Heart right ventricle (tissue), 16 donors: Measurements from ENCODE around the gene NAT9. TPM values are rescaled to one million over a fixed set of nuclear protein-coding genes. Genes with fewer than 3 reads are reported as not detected.

Source experiments
- ATAC-seq, 8 donors: fragments of 200-7000 bp; cut with Tn5 transposase; one replicate each; pipeline ENCODE4 v1.9.1; 2020; ENCODE audit warnings: mild to moderate bottlenecking in 8 of 8, moderate library complexity in 8 of 8, moderate number of reproducible peaks in 1 of 8
- DNase-seq, 2 donors: peaks; one replicate each; pipeline ENCODE4 v3.0.0-alpha.2; 2020
- H3K27ac ChIP-seq, 10 donors: fragments of 200-600 bp; sonication (generic) in 2 of 10; one replicate each; pipeline versions ENCODE4 v1.5.0 to v1.8.0; 2020 to 2022; ENCODE audit warnings: mild to moderate bottlenecking in 3 of 10
- H3K27me3 ChIP-seq, 7 donors: fragments of 200-600 bp; one replicate each; pipeline ENCODE4 v1.8.0; 2021 to 2022; ENCODE audit warnings: mild to moderate bottlenecking in 2 of 7
- H3K36me3 ChIP-seq, 9 donors: fragments of 200-600 bp; sonication (generic) in 1 of 9; one replicate each; pipeline versions ENCODE4 v1.5.0 to v1.8.0; 2020 to 2022; ENCODE audit warnings: mild to moderate bottlenecking in 2 of 9
- H3K4me1 ChIP-seq, 9 donors: fragments of 200-600 bp; sonication (generic) in 1 of 9; one replicate each; pipeline versions ENCODE4 v1.5.0 to v1.8.0; 2020 to 2022; ENCODE audit warnings: mild to moderate bottlenecking in 4 of 9
- H3K4me3 ChIP-seq, 10 donors: fragments of 200-600 bp; sonication (generic) in 2 of 10; one replicate each; pipeline versions ENCODE4 v1.5.0 to v1.8.0; 2020 to 2022; ENCODE audit warnings: mild to moderate bottlenecking in 7 of 10, moderate library complexity in 2 of 10
- H3K9me3 ChIP-seq, 11 donors: fragments of 200-600 bp in 10 of 11; sonication (generic) in 2 of 11; one replicate each; pipeline versions ENCODE4 v1.5.0 to v1.8.0; 2013 to 2022; ENCODE audit warnings: mild to moderate bottlenecking in 2 of 11, control low read depth in 1 of 11, moderate library complexity in 1 of 11
- CTCF ChIP-seq, 9 donors: fragments of 200-600 bp; sonication (generic) in 2 of 9; IDR thresholded peaks; one replicate each; pipeline versions ENCODE4 v1.5.0 to v1.8.0; 2021 to 2022; ENCODE audit warnings: antibody characterized with exemption in 9 of 9, mild to moderate bottlenecking in 5 of 9, moderate library complexity in 1 of 9
- WGBS, 2 donors: extraction: QIAGEN DNeasy Blood & Tissue Kit; methylation state at CpG; one replicate each; pipeline ENCODE4 v1.1.7; 2013; ENCODE audit warnings: inconsistent platforms in 1 of 2; 5-methylcytosine and 5-hydroxymethylcytosine counted together
- intact Hi-C, 10 donors: fragments of 100-400 bp; cut with DNase I; formaldehyde crosslinking; loops; one replicate each; pipeline versions ENCODE4 v1.11.1 to v1.14.2; 2022
- polyA plus RNA-seq, 2 donors: library from polyadenylated mRNA; stranded (reverse); fragments of 200-250 nt; gene quantifications; one replicate each; pipeline ENCODE4 v1.2.3, GENCODE V29; 2013
- total RNA-seq, 10 donors: library from RNA; stranded (reverse); fragmentation: NEBNext Ultra II Directional in 3 of 10; extraction: Animal tissue kit (Norgen Biotek cat#: 25700) in 3 of 10; gene quantifications; one replicate each; pipeline versions ENCODE4 v1.2.1 to v1.2.4, GENCODE V29; 2021 to 2023
- donor health status: Arrhythmogenic right ventricular cardiomyopathy.
- donor health status: ischemic (EF 13 %, LVEDD 7.1; RV severe dilation, severe dysfunction).
- donor health status: healthy with polysubstance abuse.
- donor health status: DM: no; HTN: yes; CAD: no.
- donor health status: DM: no; HTN: no; CAD: no.
- donor health status: ischemic (EF 25% LVEDD 6.9; RV normal size, moderate dysfunction).
- donor health status: ischemic (EF 25% LVEDD 5.7; RV mildly dilated, moderate dysfunction).
- donor health status: healthy.
- donor health status: DM: yes; HTN: yes; CAD: no.
- donor health status: Ischemic cardiomyopathy.
- donor health status: ischemic (EF 35%, LVEDD 5.7; RV mildly dilated, moderate dysfunction).
- donor health status: nonischemic (EF 11% LVEDD 7.7; RV severe dilation, severe dysfunction).
- donor health status: DM: yes; HTN: yes; CAD: no.
- donor health status: PGD.
- donor health status: ischemic (EF 29% LVEDD 5.4; RV normal size, mild dysfunction).
- donor health status: nonischemic (EF 23%, LVEDD 6.1; RV moderate dilation, normal function).

The NAT9 gene
- total and polyA plus RNA-seq, 12 donors = 10.6 to 42.9 (median 17.1) TPM

- WGBS, 2 donors = 71 to 76% methylated on average over 15 of the region's 15 CpGs
- H3K36me3 ChIP-seq = peaks cover 0 to 75% (median 0%) of the 10 kb centered on the region in 9 donors
Observed at GRCh38 chr17:74822335-74822938, 46.3 kb upstream of the NAT9 start.

DNA sequence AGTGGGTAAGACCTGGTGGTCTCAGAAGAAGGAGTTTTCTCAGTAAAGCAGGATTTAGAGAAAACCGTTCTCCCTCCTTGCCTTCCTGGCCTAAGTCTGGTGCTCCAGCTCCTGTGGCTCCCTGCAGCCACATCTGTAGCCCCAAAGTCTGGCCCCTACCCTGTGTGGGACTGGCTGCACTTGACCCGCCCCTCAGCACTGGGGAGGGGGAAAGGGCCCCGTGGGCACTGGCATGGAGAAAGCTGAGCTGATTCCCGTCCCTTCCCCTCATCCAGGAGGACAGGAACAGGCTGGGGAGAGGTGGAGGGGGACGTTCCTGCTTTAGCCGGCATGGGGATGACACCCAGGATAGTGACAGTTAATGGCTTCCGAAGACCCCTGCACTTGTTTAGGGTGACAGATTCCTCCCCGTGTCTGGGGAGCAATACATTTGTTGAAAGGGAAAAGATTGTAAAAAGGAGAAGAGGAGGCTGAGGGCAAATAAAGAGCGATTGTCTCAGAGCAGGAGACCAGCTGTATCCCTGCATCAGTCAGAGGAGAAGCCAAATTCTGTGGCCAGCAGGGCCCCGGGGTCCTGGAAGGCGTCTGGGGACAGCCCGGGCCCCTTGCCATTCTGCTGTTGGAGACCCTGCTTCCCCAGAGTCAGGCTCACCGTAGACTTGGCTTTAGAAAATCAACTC, 45.6 kb upstream of the NAT9 start:
- ATAC-seq (peak in 3 of 8 donors; percentile 31 to 46 (median 43)), DNase-seq (no peak)
- Histone ChIP-seq H3K9me3 (no peaks in the 10 kb centered on the region), H3K4me3 (no peak overlapping the region), H3K27me3 (no peaks in the 10 kb centered on the region), H3K36me3 (peaks cover 0 to 77% (median 0%) of the 10 kb centered on the region in 9 donors), H3K27ac (peak overlapping the region in 6 of 10 donors; percentile 42 to 63 (median 50)), H3K4me1 (peaks cover 0 to 22% (median 5%) of the 10 kb centered on the region in 9 donors)
- TF ChIP-seq CTCF (IDR thresholded peaks at IDR 0.05) = no peak
- 70 to 71% methylated on average over 13 of the region's 13 CpGs for WGBS, 2 donors
- intact Hi-C loops = no loop called here

More at GRCh38 chr17:74822335-74822938, 46.3 kb upstream of the NAT9 start:
- no peak for DNase-seq
- peak overlapping the region in 8 of 10 donors; percentile 12 to 66 (median 50) for H3K27ac ChIP-seq
- H3K9me3 ChIP-seq = no peaks in the 10 kb centered on the region
- intact Hi-C loops = no loop called here
- TF ChIP-seq CTCF (IDR thresholded peaks at IDR 0.05) = no peak
- peaks cover 0 to 22% (median 5%) of the 10 kb centered on the region in 9 donors for H3K4me1 ChIP-seq
- peak in 6 of 8 donors; percentile 6 to 38 (median 28) for ATAC-seq
- no peak overlapping the region for H3K4me3 ChIP-seq
- no peaks in the 10 kb centered on the region for H3K27me3 ChIP-seq

DNA sequence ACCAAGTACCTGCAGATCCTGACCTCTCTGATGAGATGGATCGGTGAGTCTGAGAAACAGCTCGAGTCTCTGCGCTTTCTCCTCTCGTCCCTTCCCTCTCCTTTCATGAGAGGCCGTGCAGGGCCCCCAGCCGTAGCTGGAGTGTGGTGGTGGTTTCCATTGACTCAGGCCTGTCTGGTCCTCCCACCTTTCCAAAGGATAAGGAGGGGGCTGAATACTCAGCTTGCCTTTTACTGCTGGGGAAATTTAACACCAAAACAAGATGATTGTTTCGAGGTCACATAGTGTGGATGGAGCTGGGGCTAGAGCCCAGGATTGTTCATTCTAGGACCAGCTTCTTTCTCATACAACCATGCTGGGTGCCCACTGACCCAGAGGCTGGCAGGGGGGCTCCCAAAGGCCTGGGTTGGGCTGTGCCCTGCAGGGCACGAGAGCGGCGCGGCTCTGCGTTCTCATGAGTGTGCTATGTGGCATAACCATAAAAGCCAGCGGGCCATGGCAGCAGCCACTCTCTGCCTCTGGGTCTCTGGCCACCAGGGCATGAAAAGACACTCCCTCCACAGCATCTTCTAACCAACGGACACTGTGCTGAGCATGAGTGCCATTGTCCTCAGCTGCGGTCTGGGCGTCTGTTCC, 43.8 kb upstream of the NAT9 start:
- WGBS, 2 donors = 97% methylated on average over 16 of the region's 16 CpGs
- intact Hi-C loops = no loop called here
- H3K27ac ChIP-seq = no peak overlapping the region
- peaks cover 0 to 65% (median 0%) of the 10 kb centered on the region in 9 donors for H3K36me3 ChIP-seq
- H3K27me3 ChIP-seq = no peaks in the 10 kb centered on the region
- no peak for TF ChIP-seq CTCF (IDR thresholded peaks at IDR 0.05)
- DNase-seq = no peak
- ATAC-seq = no peak
- no peaks in the 10 kb centered on the region for H3K9me3 ChIP-seq
- peaks cover 0 to 23% (median 5%) of the 10 kb centered on the region in 9 donors for H3K4me1 ChIP-seq
- H3K4me3 ChIP-seq = no peak overlapping the region

GRCh38 chr17:74818291-74818938, 42.3 kb upstream of the NAT9 start:
- Histone ChIP-seq H3K9me3 (no peaks in the 10 kb centered on the region), H3K36me3 (peaks cover 0 to 56% (median 0%) of the 10 kb centered on the region in 9 donors), H3K27me3 (no peaks in the 10 kb centered on the region), H3K4me1 (peaks cover 0 to 31% (median 12%) of the 10 kb centered on the region in 9 donors), H3K27ac (no peak overlapping the region), H3K4me3 (no peak overlapping the region)
- TF ChIP-seq CTCF (IDR thresholded peaks at IDR 0.05) = no peak
- no peak for ATAC-seq
- 91 to 95% methylated on average over 16 of the region's 16 CpGs for WGBS, 2 donors
- intact Hi-C loops = no loop called here
- DNase-seq = no peak
